Activated CD8-positive, alpha-beta T cell treated with anti-CD3 and anti-CD28 coated beads for 36 hours (primary cell): Measurements from ENCODE around the gene GET4. TPM values are rescaled to one million over a fixed set of nuclear protein-coding genes. Genes with fewer than 3 reads are reported as not detected.

Experiments used
- ATAC-seq: fragments of 200-7000 bp; cut with Tn5 transposase; one replicate; pipeline ENCODE4 v1.10.0; 2021; ENCODE audit warnings: mild to moderate bottlenecking, moderate library complexity
- CTCF ChIA-PET: fragments of 350-600 bp; sonication (Branson Sonifier 250); formaldehyde crosslinking; loops from one replicate; lab custom pipeline; 2021; ENCODE audit warnings: antibody characterized with exemption; lab: Charles Lee
- POLR2A ChIA-PET: fragments of 350-600 bp; sonication (Branson Sonifier 250); formaldehyde crosslinking; loops from one replicate; lab custom pipeline; 2021; ENCODE audit warnings: antibody characterized with exemption; lab: Charles Lee
- DNase-seq: peaks from one replicate; pipeline ENCODE4 v3.0.0-alpha.2; 2020
- H3K27ac Mint-ChIP-seq: one replicate; pipeline ENCODE4 v1.8.0; 2021; ENCODE audit warnings: mild to moderate bottlenecking, mixed read lengths
- H3K27me3 Mint-ChIP-seq: one replicate; pipeline ENCODE4 v1.8.0; 2021; ENCODE audit warnings: mixed read lengths
- H3K36me3 Mint-ChIP-seq: one replicate; pipeline ENCODE4 v1.8.0; 2021; ENCODE audit warnings: low read depth, mixed read lengths
- H3K4me1 Mint-ChIP-seq: one replicate; pipeline ENCODE4 v1.8.0; 2021; ENCODE audit warnings: low read depth, mixed read lengths
- H3K4me3 Mint-ChIP-seq: one replicate; pipeline ENCODE4 v1.8.0; 2021; ENCODE audit warnings: mild to moderate bottlenecking, moderate library complexity, mixed read lengths
- H3K9me3 Mint-ChIP-seq: one replicate; pipeline ENCODE4 v1.8.0; 2021; ENCODE audit warnings: mixed read lengths
- CTCF ChIP-seq: fragments of 200-600 bp; IDR thresholded peaks from one replicate; pipeline ENCODE4 v1.8.0; 2022; ENCODE audit warnings: antibody characterized with exemption, mild to moderate bottlenecking
- intact Hi-C: fragments of 100-400 bp; cut with micrococcal nuclease; formaldehyde crosslinking; loops from one replicate; pipeline ENCODE4 v1.10.0; 2022
- total RNA-seq, 2 experiments: library from RNA; stranded (reverse); gene quantifications; one replicate each; pipeline ENCODE4 v1.2.3, GENCODE V29; 2021

GET4 gene
- total RNA-seq, 2 experiments from 2014 or later = 20.6 to 31.9 TPM

GRCh38 chr7:910441-910861 lies 34.1 kb downstream of the GET4 start:
- intact Hi-C loops = loop anchor here (5.0 kb wide), 1 partner anchor 37 kb away; no protein-coding TSS in a partner anchor
- H3K9me3 Mint-ChIP-seq = no peaks in the 10 kb centered on the region

GRCh38 chr7:910931-911431 lies 34.6 kb downstream of the GET4 start:
- Mint-ChIP-seq H3K4me1 (peaks cover 17% of the 10 kb centered on the region), H3K9me3 (no peaks in the 10 kb centered on the region), H3K27ac (no peak overlapping the region), H3K27me3 (no peaks in the 10 kb centered on the region), H3K4me3 (no peak overlapping the region), H3K36me3 (peaks cover 6% of the 10 kb centered on the region)
- ATAC-seq (no peak), DNase-seq (no peak)
- intact Hi-C loops = loop anchor here (5.0 kb wide), 1 partner anchor 36 kb away; no protein-coding TSS in a partner anchor
- POLR2A ChIA-PET = interaction anchor here (1.1 to 1.8 kb wide), 3 partner anchors 12 to 64 kb away, joined by 4 to 8 read pairs (median 5); partner anchors contain the start of gene COX19
- no peak for TF ChIP-seq CTCF
- CTCF ChIA-PET = interaction anchor here (1.1 to 2.8 kb wide), 4 partner anchors 10 to 134 kb away, joined by 3 to 10 read pairs (median 6); no protein-coding TSS in a partner anchor

More at GRCh38 chr7:910441-910861, 34.1 kb downstream of the GET4 start:
- Mint-ChIP-seq H3K27me3 (no peaks in the 10 kb centered on the region), H3K4me1 (peaks cover 14% of the 10 kb centered on the region), H3K27ac (no peak overlapping the region), H3K4me3 (peak overlapping the region; percentile 41), H3K36me3 (peaks cover 6% of the 10 kb centered on the region)
- DNase-seq (peak; percentile 41), ATAC-seq (peak; percentile 26)
- POLR2A ChIA-PET = interaction anchor here (0.6 to 1.8 kb wide), 4 partner anchors 13 to 64 kb away, joined by 3 to 8 read pairs (median 4); partner anchors contain the start of gene COX19
- CTCF ChIA-PET = interaction anchor here (1.1 to 2.8 kb wide), 5 partner anchors 11 to 135 kb away, joined by 3 to 10 read pairs (median 6); no protein-coding TSS in a partner anchor
- no peak for TF ChIP-seq CTCF

- peaks cover 18% of the 10 kb centered on the region for H3K4me1 Mint-ChIP-seq
- H3K9me3 Mint-ChIP-seq = no peaks in the 10 kb centered on the region
- ChIA-PET CTCF (no interaction called here), POLR2A (interaction anchor here (1.0 to 1.9 kb wide), 4 partner anchors 11 to 63 kb away, joined by 3 to 7 read pairs (median 3); partner anchors contain the start of gene COX19)
- no peak overlapping the region for H3K4me3 Mint-ChIP-seq
- TF ChIP-seq CTCF = no peak
- H3K27ac Mint-ChIP-seq = no peak overlapping the region
- peaks cover 6% of the 10 kb centered on the region for H3K36me3 Mint-ChIP-seq
- no peaks in the 10 kb centered on the region for H3K27me3 Mint-ChIP-seq
- DNase-seq = no peak
- intact Hi-C loops = loop anchor here (5.0 kb wide), 1 partner anchor 35 kb away; no protein-coding TSS in a partner anchor
- ATAC-seq = no peak
Observed at GRCh38 chr7:911791-912480, 35.6 kb downstream of the GET4 start.

- Mint-ChIP-seq H3K9me3 (no peaks in the 10 kb centered on the region), H3K4me1 (peaks cover 15% of the 10 kb centered on the region), H3K27me3 (no peaks in the 10 kb centered on the region), H3K36me3 (peaks cover 6% of the 10 kb centered on the region), H3K4me3 (no peak overlapping the region), H3K27ac (no peak overlapping the region)
- POLR2A ChIA-PET = no interaction called here
- TF ChIP-seq CTCF = no peak
- ATAC-seq = no peak
- intact Hi-C loops = loop anchor here (5.0 kb wide), 1 partner anchor 33 kb away; no protein-coding TSS in a partner anchor
- no peak for DNase-seq
- CTCF ChIA-PET = interaction anchor here (0.6 kb wide), 1 partner anchor 1444 kb away, joined by 3 read pairs; no protein-coding TSS in a partner anchor
Observed at GRCh38 chr7:913736-914520, 37.6 kb downstream of the GET4 start.
